Spleen (tissue), 11 donors: ENCODE measurements around the gene SCNN1A. TPM values are rescaled to one million over a fixed set of nuclear protein-coding genes. Genes with fewer than 3 reads are reported as not detected.

Source experiments
- DNase-seq: peaks from one replicate; pipeline ENCODE4 v3.0.0-alpha.2; 2020
- H3K27ac ChIP-seq, 8 donors: fragments of 200-600 bp; sonication (generic) in 7 of 8; 1 replicate in 4 of 8; 2 replicates in 4 of 8; pipeline versions ENCODE4 v1.5.0 to v1.8.0; 2016 to 2021; ENCODE audit warnings: inconsistent platforms in 4 of 8, mild to moderate bottlenecking in 4 of 8, moderate library complexity in 1 of 8
- H3K27me3 ChIP-seq, 7 donors: fragments of 200-600 bp; sonication (generic) in 6 of 7; replicated peaks in 1 of 7; 1 replicate in 4 of 7; 2 replicates in 3 of 7; pipeline versions ENCODE4 v1.5.0 to v1.8.0; 2016 to 2021; ENCODE audit warnings: inconsistent platforms in 3 of 7, mild to moderate bottlenecking in 1 of 7
- H3K36me3 ChIP-seq, 6 donors: fragments of 200-600 bp; sonication (generic) in 5 of 6; 1 replicate in 4 of 6; 2 replicates in 2 of 6; pipeline versions ENCODE4 v1.5.0 to v1.8.0; 2016 to 2021; ENCODE audit warnings: inconsistent platforms in 2 of 6
- H3K4me1 ChIP-seq, 6 donors: fragments of 200-600 bp; sonication (generic) in 5 of 6; 1 replicate in 3 of 6; 2 replicates in 3 of 6; pipeline versions ENCODE4 v1.5.0 to v1.8.0; 2016 to 2021; ENCODE audit warnings: inconsistent platforms in 3 of 6
- H3K4me3 ChIP-seq, 8 donors: fragments of 200-600 bp; sonication (generic) in 7 of 8; 1 replicate in 4 of 8; 2 replicates in 4 of 8; pipeline versions ENCODE4 v1.5.0 to v1.8.0; 2016 to 2021; ENCODE audit warnings: inconsistent platforms in 4 of 8, mild to moderate bottlenecking in 4 of 8, moderate library complexity in 2 of 8
- H3K9me3 ChIP-seq, 8 donors: fragments of 200-600 bp; sonication (generic) in 7 of 8; 1 replicate in 4 of 8; 2 replicates in 4 of 8; pipeline versions ENCODE4 v1.5.0 to v1.8.0; 2016 to 2021; ENCODE audit warnings: inconsistent platforms in 4 of 8
- POLR2A ChIP-seq, 3 donors: fragments of 450-650 bp; IDR thresholded peaks; one replicate each; pipeline ENCODE4 v1.5.1; 2017; ENCODE audit warnings: antibody characterized with exemption in 3 of 3, mild to moderate bottlenecking in 1 of 3
- POLR2AphosphoS5 ChIP-seq, 3 donors: sonication (generic); formaldehyde crosslinking; IDR thresholded peaks; one replicate each; pipeline ENCODE4 v1.5.1; 2017; ENCODE audit warnings: antibody characterized with exemption in 3 of 3
- WGBS, 5 donors: extraction: QIAGEN DNeasy Blood & Tissue Kit in 3 of 5; methylation state at CpG; one replicate each; pipeline versions ENCODE4 v1.1.5 to v1.1.7; 2013 to 2018; 5-methylcytosine and 5-hydroxymethylcytosine counted together
- intact Hi-C: fragments of 100-400 bp; cut with DNase I; formaldehyde crosslinking; loops from one replicate; pipeline ENCODE4 v1.15.0; 2023; ENCODE audit warnings: low total_unique reads
- polyA plus RNA-seq, 3 donors: library from polyadenylated mRNA; stranded (reverse); fragments of 200-250 nt; gene quantifications; one replicate each; pipeline ENCODE4 v1.2.1, GENCODE V29; 2013
- total RNA-seq, 7 donors: library from RNA; depleted of rRNA in 3 of 7; stranded (reverse); fragments of >200 nt in 3 of 7; fragmentation: NEBNext Ultra II Directional in 4 of 7; extraction: Animal tissue kit (Norgen Biotek cat#: 25700) in 4 of 7; gene quantifications; one replicate each; pipeline versions ENCODE4 v1.1.0 to v1.2.1, GENCODE V29; 2016 to 2021
- TF ChIP-seq, protein P1 (sequence below), 11 experiments: fragments of 200-600 bp in 7 of 11; fragments of 450-650 bp in 4 of 11; sonication (generic) in 4 of 11; IDR thresholded peaks in 8 of 11; conservative IDR thresholded peaks in 3 of 11; 1 replicate in 7 of 11; 2 replicates in 4 of 11; pipeline versions ENCODE4 v1.4.0 to v1.8.0; 2016 to 2021; ENCODE audit warnings: antibody characterized with exemption in 11 of 11, inconsistent platforms in 4 of 11, mild to moderate bottlenecking in 1 of 11
- donor health status: healthy with polysubstance abuse.
- donor health status: DM: no; HTN: no; CAD: no; lungs with moderate emphysema.
- donor health status: DM: no; HTN: no; CAD: no.
- donor health status: Bipolar disorder and iron deficiency.
- donor health status: healthy.
- donor health status: DM: no; HTN: no; CAD: no.
- donor health status: DM: yes; HTN: yes; CAD: no.

SCNN1A gene
- total and polyA plus RNA-seq, 10 donors, result 0.17 to 8.6 (median 1.4) TPM

DNA sequence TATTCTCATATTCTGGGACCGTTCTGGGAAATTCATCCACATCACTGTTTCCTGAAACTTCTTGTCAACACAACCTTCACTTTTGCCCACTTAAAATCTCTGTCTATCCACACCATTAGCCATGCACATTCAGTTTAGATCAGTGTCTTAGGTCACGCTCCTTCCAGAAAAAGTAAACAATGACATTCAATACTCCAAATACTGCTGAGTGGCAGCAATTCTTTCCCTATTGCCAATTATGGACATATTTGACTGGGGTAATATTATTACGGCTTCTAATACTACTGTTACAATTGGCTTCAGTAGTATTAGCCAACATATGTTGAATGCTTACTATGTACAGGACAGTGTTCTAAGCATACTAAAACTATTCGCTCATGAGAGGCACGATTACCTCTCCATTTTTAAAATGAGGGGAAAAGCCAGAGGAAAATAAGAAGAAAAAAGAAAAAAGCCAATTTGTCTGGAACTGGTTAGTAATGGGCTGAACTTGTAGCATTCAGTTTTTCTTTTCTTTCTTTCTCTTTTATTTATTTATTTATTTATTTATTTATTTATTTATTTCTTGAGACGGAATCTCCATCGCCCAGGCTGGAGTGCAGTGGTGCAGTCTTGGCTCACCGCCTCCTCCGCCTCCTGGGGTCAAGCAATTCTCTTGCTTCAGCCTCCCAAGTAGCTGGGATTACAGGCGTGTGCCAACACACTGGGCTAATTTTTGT, 32.0 kb upstream of the SCNN1A start:
- 92 to 98% (median 94%) methylated on average over 10 of the region's 10 CpGs for WGBS, 5 donors
- intact Hi-C loops, result no loop called here

DNA sequence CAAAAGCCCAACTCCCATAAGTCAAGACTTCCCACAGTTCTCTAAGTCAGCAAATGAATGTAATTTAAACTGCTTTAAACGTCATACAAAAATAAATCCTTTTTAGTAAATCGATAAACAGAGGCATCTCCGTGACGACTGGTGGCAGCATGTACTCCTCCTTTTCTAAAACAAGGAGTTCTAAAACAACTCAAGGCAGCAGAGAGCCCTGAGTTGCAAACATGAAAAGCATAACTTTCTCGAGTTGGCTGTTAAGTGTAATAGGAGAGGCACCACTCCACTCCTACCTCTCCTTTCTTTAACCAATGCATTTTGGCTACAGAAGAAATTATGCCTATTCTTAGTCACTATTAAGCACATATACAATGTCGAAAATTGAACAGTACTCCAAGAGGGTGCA, 30.6 kb upstream of the SCNN1A start:
- Histone ChIP-seq H3K27me3 (no peaks in the 10 kb centered on the region), H3K9me3 (no peaks in the 10 kb centered on the region), H3K4me3 (no peak overlapping the region), H3K36me3 (no peaks in the 10 kb centered on the region), H3K27ac (no peak overlapping the region), H3K4me1 (no peaks in the 10 kb centered on the region)
- 82 to 90% (median 87%) methylated on average over 6 of the region's 6 CpGs for WGBS, 5 donors
- intact Hi-C loops, result no loop called here
- no peak for DNase-seq
- TF ChIP-seq, protein P1, sequence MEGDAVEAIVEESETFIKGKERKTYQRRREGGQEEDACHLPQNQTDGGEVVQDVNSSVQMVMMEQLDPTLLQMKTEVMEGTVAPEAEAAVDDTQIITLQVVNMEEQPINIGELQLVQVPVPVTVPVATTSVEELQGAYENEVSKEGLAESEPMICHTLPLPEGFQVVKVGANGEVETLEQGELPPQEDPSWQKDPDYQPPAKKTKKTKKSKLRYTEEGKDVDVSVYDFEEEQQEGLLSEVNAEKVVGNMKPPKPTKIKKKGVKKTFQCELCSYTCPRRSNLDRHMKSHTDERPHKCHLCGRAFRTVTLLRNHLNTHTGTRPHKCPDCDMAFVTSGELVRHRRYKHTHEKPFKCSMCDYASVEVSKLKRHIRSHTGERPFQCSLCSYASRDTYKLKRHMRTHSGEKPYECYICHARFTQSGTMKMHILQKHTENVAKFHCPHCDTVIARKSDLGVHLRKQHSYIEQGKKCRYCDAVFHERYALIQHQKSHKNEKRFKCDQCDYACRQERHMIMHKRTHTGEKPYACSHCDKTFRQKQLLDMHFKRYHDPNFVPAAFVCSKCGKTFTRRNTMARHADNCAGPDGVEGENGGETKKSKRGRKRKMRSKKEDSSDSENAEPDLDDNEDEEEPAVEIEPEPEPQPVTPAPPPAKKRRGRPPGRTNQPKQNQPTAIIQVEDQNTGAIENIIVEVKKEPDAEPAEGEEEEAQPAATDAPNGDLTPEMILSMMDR (IDR thresholded peaks at IDR 0.05 in 8 of 11, conservative IDR thresholded peaks at IDR 0.05 in 3 of 11), result no peak
- TF ChIP-seq POLR2AphosphoS5 (IDR thresholded peaks at IDR 0.05), result no peak
- TF ChIP-seq POLR2A (IDR thresholded peaks at IDR 0.05), result no peak

More for the DNA sequence above, 32.0 kb upstream of the SCNN1A start:
- Histone ChIP-seq H3K4me3 (no peak overlapping the region), H3K4me1 (no peaks in the 10 kb centered on the region), H3K27ac (no peak overlapping the region), H3K36me3 (no peaks in the 10 kb centered on the region), H3K27me3 (no peaks in the 10 kb centered on the region), H3K9me3 (no peaks in the 10 kb centered on the region)
- TF ChIP-seq POLR2A (IDR thresholded peaks at IDR 0.05) (no peak), POLR2AphosphoS5 (IDR thresholded peaks at IDR 0.05) (no peak)
- TF ChIP-seq, protein P1 (IDR thresholded peaks at IDR 0.05 in 8 of 11, conservative IDR thresholded peaks at IDR 0.05 in 3 of 11), result no peak
- no peak for DNase-seq

DNA sequence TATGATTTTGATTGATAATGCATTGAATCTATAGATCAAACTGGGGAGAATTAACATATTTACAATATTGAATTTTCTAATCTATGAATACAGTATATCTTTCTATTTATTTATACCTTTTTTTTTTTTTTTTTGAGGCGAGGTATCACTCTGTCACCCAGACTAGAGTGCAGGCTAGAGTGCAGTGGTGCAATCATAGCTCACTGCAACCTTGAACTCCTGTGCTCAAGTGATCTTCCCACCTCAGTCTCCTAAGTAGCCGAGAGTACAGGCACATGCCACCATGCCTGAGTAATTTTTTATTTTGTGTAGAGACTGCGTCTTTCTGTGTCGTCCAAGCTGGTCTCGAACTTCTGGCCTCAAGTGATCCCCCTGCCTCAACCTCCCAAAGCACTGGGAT, 29.0 kb upstream of the SCNN1A start:
- Histone ChIP-seq H3K36me3 (no peaks in the 10 kb centered on the region), H3K4me1 (no peaks in the 10 kb centered on the region), H3K27me3 (no peaks in the 10 kb centered on the region), H3K27ac (no peak overlapping the region), H3K9me3 (no peaks in the 10 kb centered on the region), H3K4me3 (no peak overlapping the region)
- intact Hi-C loops, result no loop called here
- TF ChIP-seq, protein P1 (IDR thresholded peaks at IDR 0.05 in 8 of 11, conservative IDR thresholded peaks at IDR 0.05 in 3 of 11), result no peak
- no peak for TF ChIP-seq POLR2A (IDR thresholded peaks at IDR 0.05)
- TF ChIP-seq POLR2AphosphoS5 (IDR thresholded peaks at IDR 0.05), result no peak
- WGBS, 5 donors, result 73 to 91% (median 90%) methylated on average over 5 of the region's 5 CpGs
- DNase-seq, result no peak

DNA sequence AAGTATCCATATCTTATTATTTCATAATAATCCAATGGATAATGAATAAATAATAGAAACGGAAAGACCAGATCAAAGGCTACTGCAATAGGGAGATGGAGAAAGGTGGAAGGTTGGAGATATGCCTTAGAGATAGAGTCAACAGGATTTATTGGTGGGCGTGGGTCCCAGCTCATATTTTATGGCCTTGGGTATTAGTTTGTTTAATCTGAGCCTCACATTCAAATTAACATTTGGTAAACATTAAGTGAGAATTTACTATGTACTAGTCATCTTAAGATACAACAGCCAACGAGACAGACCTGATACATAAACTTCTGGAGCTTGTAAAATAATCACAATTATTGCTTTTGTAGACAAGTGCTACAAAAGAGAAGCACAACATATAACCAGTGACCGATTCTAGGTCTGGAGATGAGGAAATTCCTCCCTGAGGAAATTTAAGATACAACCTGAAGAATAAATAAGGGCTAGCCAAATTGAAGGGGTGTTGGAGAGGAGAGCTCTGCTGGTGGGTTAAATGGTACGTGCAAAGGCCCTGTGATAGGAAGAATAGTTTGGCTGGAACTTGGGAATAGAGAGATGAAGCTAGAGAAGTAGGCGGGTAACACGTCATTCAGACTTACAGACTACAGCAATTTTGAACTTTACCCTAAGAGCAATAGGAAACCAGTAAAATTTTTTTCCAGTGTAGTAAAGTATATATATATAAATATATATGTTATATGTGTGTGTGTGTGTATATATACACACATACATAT, 24.7 kb upstream of the SCNN1A start:
- DNase-seq, result no peak
- no peaks in the 10 kb centered on the region for H3K27me3 ChIP-seq
- peaks cover 0 to 4% (median 0%) of the 10 kb centered on the region in 6 donors for H3K4me1 ChIP-seq
- TF ChIP-seq POLR2AphosphoS5 (IDR thresholded peaks at IDR 0.05) (no peak), POLR2A (IDR thresholded peaks at IDR 0.05) (no peak)
- TF ChIP-seq, protein P1 (IDR thresholded peaks at IDR 0.05 in 8 of 11, conservative IDR thresholded peaks at IDR 0.05 in 3 of 11), result no peak
- intact Hi-C loops, result no loop called here
- no peaks in the 10 kb centered on the region for H3K36me3 ChIP-seq
- no peaks in the 10 kb centered on the region for H3K9me3 ChIP-seq
- H3K4me3 ChIP-seq, result no peak overlapping the region
- no peak overlapping the region for H3K27ac ChIP-seq
- 87 to 94% (median 90%) methylated on average over 7 of the region's 7 CpGs for WGBS, 5 donors
